Ammon's horn (tissue), 1 donor: ENCODE results near the gene TUBB4B.
"Not testable (repeated sequence)": the region's sequence is repeated elsewhere in the genome, so short reads cannot be mapped to it uniquely, and the experiment has no call there.

Source experiments
- DNase-seq: peaks from one replicate; pipeline ENCODE4 v3.0.0-alpha.2; 2016; ENCODE audit warnings: low spot score

The TUBB4B gene

DNA sequence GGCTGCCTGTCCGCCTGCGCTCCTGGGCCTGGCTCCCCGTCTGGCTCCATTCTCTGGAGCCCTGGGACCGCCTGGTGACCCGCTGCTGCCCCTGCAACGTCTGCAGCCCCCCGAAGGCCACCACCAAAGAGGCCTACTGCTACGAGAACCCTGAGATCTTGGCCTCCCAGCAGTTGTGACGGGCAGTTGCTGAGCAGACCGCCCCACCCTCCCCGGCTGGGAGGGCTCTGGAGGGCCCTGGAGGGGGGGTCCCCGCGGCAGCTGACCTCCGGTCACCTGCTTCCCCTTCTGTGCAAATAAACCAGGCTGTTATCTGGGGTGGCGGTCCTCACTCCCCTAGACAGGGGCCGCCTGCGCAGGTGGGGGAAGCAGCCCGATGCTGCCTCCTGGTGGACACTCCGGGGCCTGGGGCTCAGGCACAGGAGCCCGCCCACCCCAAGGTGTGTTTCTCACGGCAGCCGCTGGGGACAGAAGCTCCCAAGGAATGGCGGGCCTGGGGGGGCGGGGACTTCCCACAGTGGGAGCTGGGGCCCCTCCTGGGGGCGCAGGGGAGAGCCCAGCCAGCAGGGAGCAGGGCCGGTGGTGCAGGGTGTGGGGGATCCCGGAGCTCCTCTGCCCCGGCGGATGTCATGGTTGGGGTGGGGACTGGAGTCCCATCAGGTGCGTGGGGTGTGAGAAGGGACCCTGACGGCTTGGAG lies 4.7 kb upstream of the TUBB4B start:
- DNase-seq: peak; percentile 83

DNA sequence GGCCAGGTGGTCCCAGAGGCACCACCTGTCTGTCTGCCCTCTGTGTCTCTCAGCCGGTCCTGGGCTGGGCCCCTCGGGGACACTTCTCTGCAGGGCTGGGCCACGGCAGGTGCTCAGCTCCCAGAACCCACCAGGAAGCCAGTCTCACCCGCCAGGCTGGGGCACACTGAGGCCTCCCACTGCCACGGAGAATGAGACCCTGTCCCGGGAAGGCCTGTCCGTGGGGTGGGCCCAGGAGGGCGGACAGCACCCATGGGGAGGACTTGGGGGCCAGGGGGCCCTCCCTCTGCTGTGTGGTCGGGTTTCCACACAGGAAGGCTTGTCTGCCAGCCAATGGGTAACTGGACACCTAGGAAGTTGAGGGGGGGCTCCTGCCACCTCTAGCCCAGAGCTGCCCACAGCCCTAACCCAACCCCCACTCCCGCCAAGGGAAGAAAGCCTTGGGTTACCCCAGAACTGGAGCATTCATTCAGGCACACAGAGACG lies 4.1 kb upstream of the TUBB4B start:
- DNase-seq: no peak

DNA sequence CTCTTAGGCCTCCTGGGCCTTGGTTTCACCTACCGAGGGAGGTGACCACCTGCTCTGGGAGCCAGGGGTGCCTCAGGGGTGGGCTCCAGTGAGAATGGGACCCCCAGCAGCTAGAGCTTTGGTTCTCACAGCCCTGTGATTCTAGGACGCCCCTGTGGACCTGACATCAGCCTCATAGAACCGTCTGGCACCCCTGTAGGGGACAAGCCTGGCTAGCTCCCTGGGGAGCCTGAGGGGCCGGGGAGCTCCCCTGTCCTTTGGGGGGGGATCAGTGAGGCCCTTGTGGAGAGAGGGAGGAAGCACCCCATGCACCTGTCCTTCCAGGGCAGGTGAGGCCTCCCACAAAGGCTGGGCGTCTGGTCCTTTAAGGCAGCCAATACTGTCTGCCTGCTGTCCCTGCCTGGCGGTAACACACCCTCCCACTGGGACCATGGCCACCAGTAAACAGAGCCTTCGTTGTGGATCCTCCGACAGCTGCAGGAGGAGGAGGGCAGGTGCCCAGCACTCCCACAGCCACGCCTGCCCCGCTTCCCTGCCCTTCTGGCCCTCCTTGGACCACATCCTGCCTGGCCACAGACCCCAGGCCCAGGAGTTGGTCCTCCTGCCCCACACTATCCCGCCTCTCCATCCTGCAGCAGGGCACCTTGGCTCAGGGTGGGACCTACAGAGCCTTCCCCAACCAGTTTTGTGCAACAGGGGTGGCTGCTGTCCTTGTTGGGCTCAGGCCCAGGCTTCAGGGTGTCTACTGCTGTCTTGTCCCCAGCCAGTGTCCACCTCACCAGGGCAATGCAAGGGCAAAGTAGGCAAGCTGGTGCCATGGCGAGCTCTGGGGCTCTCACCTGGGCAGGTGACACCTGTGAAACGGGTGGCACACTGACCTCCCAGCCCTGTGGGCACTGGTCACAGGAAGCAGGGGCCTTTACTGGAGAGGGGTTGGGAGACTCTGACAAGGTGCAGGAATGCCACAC lies 3.0 kb upstream of the TUBB4B start:
- peak; percentile 89 for DNase-seq

DNA sequence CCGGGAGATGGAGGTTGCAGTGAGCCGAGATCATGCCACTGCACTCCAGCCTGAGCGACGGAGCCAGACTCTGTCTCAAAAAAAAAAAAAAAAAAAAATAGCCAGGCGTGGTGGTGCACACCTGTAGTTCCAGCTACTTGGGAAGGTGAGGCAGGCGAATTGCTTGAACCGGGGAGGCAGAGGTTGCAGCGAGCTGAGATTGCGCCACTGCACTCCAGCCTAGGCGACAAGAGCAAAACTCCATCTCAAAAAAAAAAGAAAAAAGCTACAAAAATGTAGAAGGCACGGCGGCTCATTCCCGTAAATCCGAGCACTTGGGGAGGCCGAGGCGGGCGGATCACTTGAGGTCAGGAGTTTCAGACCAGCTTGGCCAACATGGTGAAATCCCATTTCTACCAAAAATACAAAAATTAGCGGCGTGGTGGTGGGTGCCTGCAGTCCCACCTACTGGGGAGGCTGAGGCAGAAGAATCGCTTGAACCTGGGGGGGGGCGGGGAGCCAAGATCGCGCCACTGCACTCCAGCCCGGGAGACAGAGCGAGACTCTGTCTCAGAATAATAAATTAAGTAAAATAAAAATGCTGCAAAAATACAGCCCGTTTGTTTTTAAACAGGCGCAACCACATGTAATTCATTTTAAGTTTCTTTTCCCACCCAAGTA lies 1.4 kb upstream of the TUBB4B start:
- DNase-seq: not testable (repeated sequence)

DNA sequence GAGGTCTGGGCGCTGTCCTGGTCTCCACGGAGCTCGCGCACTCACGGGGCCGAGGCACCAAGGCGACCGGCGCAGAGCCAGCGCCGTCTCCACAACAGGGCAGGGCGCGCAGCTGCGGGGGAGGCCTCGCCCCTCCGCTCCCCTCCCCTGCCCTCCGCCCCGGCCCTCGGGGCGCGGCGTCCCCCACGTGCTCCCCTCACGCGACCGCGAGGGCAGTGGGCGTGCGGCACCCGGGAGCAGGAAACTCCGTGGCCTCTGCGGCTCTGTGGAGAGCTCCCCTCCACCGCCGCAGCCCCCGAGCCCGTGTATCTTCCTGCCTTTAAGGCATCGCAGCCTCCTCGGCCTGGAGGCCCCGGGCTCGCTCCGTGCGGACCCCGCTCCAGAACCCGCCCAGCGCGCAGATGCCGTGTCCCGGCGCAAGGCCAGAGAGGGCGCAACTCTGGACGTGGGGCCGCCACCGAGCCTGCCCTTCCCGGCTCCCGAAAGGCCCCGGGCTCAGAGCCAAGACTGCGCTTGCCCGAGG lies 708 bp upstream of the TUBB4B start:
- peak; percentile 86 for DNase-seq

DNA sequence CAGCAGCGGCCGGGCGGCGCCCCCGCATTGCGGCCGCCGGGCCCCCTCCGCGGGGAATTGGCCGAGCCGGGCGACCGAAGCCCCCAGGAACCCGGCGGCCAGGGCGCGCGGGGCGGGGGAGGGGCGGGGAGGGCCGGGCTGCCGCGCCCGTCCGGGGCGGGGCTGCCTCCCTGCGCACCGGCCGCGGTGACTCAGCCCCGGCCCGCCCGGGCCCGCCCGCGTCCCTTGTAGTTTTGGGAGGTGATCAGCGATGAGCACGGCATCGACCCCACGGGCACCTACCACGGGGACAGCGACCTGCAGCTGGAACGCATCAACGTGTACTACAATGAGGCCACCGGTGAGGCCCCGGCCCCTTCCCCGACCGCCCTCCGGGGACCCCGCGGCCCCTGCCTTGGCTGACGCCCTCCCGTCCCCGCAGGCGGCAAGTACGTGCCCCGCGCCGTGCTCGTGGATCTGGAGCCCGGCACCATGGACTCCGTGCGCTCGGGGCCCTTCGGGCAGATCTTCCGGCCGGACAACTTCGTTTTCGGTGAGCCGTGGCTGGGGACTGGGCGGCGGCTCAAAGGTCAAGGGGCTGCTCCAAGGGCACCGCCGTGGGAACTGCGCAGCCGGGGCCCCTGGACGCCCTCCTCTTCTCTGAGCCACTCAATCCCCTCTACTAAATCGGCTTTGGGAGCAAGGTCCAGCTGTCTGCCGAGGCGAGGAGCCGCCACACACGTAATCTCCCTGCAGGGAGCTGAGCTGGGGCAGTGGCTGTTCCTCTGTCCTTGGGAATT lies 592 bp downstream of the TUBB4B start:
- DNase-seq: no peak

DNA sequence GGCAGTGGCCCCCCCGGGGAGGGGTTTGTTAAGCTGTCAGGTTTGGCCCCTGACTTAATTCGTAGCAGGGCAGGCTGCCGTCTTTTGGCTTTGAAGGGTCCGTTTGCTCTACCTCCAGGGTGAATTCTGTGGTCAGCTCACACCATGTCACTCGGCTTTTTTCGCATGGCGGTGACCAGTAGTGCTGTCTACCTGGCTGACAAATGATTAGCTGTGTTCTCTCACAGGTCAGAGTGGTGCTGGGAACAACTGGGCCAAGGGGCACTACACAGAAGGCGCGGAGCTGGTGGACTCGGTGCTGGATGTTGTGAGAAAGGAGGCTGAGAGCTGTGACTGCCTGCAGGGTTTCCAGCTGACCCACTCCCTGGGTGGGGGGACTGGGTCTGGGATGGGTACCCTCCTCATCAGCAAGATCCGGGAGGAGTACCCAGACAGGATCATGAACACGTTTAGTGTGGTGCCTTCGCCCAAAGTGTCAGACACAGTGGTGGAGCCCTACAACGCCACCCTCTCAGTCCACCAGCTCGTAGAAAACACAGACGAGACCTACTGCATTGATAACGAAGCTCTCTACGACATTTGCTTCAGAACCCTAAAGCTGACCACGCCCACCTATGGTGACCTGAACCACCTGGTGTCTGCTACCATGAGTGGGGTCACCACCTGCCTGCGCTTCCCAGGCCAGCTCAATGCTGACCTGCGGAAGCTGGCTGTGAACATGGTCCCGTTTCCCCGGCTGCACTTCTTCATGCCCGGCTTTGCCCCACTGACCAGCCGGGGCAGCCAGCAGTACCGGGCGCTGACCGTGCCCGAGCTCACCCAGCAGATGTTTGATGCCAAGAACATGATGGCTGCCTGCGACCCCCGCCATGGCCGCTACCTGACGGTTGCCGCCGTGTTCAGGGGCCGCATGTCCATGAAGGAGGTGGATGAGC lies 1.4 kb downstream of the TUBB4B start:
- DNase-seq: no peak

DNA sequence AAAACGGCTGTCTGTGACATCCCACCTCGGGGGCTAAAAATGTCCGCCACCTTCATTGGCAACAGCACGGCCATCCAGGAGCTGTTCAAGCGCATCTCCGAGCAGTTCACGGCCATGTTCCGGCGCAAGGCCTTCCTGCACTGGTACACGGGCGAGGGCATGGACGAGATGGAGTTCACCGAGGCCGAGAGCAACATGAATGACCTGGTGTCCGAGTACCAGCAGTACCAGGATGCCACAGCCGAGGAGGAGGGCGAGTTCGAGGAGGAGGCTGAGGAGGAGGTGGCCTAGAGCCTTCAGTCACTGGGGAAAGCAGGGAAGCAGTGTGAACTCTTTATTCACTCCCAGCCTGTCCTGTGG lies 2.2 kb downstream of the TUBB4B start:
- DNase-seq: not testable (repeated sequence)

DNA sequence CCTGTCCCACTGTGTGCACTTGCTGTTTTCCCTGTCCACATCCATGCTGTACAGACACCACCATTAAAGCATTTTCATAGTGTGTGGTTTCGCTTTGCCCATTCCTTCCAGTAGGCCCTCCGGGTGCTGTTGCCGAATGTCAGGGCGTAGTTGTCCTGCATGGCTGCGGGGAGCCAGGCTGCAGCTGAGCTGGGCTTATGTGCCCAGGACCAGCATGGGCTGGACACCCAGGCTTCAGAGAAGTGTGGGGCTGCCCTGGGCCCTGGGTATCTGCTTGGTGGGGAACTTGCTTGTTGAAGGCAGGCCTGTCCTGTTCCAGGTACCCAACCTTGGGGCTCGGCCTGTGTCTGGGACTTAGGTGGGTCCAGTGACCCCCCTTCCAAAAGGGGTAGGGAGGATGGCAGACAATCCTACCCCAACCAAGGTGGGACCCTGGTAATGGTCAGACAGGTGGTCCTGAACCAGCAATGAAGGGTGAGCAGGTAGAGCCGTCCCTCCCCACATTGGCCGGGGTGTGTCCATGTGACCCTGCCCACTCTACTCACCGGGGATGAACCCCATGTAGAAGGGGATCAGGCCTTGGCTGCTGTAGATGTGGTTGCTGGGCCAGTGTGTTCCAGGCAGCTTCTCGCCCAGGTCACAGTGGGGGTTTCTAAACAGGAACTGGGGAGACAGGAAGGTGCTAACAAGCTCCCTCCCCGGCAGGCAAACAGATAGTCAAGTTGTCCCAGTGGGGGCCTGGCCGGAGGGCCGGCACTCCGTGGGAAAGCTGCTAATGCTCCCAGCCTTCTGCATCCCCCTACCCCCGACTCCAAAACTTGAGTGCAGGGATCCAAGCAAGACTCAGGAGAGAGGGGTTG lies 2.8 kb downstream of the TUBB4B start:
- no peak for DNase-seq

DNA sequence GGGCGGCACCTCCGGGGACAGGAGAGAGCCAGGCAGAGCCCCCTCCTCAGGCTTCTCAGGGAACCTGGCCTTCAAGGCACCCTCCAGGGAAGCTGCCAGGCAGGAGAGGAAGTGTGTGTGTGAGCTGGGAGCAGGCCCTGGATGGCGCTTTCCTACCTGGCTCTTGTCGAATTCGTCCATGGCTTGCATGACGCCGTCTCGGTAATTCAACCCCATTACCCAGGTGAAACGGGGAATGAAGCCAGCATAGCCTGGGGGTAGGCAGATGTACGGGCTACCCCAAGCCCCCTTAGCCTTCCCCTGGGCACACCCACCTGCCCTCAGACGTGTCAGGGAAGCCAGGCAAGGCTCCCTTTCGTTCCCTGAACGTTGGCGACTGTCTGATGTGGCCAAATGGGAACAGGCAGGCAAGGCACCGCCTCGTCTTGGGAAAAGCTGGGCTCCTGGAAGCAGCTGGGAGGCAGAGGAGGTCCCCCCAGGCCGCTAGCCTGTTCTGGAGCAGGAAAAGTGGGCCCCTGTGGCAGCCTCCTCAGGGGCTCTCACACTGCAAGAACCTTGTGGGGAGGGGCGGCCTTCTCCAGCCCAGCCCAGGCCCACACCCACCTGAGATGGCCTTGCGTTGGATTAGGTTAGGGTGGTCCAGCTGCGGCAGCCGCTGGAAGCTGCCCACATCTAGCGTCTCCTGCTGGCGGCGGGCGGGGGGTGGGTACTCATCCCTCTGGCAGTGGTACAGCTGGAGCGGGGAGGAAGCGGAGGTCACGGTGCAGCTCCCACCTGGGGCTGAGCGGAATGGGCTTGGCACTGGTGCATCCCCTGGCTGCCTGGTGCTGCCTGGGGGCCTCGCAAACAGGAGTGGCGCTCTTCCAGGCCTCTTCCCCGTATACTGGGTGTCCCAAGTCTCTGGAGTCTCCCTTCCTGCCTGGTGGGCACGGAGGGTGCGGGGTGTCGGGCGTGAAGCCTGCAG lies 3.7 kb downstream of the TUBB4B start:
- no peak for DNase-seq

DNA sequence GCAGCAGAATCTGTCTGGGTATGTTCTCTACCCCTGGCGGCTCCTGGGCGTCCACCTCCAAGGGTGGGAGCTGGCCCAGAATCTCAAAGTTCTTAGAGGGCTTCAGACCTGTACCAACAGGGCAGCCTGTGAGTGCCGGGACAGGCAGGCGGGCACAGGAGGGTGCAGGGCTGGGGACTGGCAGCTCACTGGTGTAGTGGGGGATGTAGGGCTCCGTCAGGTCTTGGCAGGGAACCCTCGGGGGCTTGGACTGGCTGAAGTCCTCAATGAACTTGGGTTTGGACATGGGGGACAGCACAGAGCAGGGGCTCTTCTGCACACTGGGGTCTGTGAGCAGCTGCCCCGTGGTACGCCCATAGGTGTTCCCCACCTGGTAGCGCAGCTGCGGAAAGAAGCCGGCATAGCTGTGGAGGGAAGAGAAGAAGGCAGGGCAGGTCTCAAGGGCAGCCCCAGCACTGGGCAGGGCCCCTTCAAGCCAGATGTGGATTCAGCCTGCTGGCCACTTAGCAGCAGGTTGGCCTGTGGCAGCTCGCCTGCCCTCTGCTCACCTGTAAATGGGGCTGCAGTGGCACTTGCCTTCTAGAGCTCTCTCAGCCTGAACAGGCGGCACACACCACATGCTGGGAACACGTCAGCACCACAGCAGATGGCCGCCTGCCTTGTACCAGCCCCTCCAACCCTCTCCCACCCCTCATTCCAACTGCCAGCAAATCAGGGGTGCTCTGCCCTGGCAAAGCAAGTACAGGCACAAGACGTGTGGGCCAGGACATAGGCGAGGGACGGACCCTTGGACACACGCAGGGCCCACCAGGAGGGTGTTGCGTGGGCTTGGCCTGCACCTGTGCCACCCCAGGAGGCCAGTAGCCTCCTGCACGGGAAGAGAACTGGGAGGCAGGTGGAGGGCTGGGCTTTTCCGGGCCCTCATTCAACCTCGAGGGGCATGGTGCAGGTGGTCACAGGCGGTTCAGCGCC lies 4.6 kb downstream of the TUBB4B start:
- no peak for DNase-seq

DNA sequence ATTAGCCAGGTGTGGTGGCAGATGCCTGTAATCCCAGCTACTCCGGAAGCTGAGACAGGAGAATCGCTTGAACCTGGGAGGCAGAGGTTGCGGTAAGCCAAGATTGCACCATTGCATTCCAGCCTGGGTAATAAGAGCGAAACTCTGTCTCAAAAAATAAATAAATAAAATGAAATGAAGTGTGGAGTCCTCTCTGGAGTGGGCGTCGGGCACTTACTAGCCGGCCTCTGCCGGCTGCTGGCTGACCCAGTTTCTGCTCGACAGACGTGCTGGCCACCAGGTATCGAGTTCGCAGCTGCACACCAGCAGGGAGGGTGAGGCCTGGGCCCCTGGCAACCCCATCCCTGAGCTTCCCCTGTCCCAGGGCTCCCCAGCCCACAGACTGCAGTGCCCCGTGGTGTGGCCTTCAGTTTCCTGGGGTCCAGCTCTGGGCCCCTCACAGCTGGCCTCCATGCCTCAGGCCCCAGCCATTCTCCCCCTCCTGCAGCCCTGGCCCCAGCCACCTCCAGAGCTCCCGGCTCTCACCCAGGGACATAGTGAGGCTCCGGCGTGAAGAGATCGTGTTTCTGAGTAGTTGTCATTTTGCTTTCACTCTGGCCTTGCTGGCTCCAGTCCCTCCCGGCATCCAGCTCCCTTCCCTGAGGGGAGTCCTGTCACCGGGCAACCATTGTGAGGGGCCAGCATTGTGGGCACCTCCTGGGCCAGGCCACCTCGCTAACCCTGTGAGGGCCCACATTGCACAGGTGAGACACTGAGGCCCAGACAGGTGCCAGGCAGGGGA lies 6.2 kb downstream of the TUBB4B start:
- no peak for DNase-seq

DNA sequence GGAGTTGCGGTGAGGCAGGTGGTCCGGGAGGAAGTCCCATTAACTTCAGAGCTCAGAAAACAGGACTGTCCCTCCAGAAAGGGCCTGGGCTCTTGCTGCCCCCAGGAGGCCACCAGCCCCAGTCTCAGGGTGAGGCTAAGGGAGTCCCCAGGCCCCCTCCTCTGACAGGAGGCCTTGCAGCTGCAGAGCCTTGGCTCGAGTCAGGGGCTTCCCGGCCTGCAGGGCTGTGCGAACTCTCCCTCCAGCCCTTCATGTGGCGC lies 6.8 kb downstream of the TUBB4B start:
- DNase-seq: no peak

DNA sequence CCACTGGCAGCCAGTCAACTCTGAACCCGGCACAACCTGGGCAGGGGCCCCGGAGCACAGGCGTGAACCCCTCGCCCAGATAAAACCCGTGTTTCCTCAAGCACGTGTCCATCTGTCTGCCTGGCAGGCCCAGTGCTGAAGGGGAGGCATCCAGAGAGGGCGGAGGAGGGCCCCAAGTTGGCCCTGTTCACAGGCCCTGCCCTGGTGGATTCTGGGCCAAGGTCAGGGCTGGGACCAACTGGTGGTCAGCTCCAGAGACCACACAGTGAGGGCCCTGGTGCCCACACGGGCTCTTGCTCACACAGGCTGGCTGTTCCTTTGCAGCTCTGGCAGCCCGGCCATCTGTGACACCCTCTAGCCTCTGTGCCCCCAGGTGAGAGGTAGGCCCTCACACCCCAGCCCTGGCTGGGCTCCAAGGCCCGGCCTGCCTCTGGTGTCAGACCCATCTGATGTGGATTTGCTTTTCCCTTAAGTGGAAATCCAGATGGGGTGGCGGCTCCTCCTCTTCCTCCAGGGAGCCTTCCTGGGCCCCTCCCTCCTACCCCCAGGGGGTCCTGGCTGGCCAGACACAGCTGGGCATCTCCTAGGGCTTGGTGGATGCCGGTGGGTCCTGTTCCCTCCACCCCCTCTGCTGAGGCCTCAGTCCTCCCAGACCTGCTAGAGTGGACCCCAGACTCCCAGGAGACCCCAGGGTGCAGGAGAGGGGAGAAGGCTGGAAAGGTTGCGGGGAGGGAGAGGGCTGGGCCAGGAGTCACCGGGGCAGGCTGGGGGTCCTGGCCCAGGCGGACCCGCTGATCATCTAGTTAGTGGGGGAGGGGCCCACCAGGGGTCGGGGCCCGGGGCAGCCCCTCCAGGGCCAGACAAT lies 9.5 kb downstream of the TUBB4B start:
- DNase-seq: no peak

DNA sequence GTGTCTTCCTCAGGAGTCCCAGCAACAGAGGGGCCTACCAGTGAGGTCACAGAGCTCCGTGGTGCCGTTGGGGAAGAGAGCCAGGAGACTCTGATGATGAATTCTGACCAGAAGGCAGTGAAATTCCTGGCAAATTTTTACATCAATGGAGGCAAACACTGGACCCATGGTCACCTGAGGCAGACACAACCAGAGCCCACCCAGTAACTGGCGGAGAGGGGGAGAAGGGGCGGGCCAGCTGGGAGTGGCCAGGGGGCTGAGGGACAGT lies 10.0 kb downstream of the TUBB4B start, which contains the start of gene STPG3:
Gene STPG3 (plus strand): TSS at position 93 of the 268 bp plus-strand sequence. CDS start 1 bp downstream, at position 94.
- DNase-seq: no peak
